Stimulated activated CD4-positive, alpha-beta T cell treated with anti-CD3 and anti-CD28 coated beads, Interleukin-4, amount 100 ng/mL, for 1 hour (primary cell): Measurements from ENCODE around the gene CNTNAP4.

ENCODE experiments used
- DNase-seq: peaks from one replicate; pipeline ENCODE4 v3.0.0-alpha.2; 2020

CNTNAP4 gene

DNA sequence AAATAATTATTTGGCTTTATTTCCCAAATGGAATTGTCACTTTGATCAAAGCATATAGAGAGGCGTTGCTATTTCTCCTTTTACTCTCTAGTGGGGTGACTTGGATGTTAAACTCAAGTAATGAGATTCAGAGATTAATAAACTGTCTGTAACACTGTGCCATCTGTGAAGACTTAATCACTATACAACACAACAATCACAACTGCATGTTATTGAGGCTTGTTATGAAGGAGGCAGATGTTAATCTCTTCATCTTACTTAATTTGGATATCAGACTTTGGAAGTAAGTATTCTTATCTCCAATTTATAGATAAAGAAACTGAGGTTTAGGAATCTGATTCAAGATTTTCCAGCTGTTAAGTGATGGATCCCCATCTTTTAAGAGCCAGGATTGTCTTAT lies 132.5 kb downstream of the CNTNAP4 start:
- no peak for DNase-seq

GRCh38 chr16:76421571-76421970 lies 144.4 kb downstream of the CNTNAP4 start:
- no peak for DNase-seq

DNA sequence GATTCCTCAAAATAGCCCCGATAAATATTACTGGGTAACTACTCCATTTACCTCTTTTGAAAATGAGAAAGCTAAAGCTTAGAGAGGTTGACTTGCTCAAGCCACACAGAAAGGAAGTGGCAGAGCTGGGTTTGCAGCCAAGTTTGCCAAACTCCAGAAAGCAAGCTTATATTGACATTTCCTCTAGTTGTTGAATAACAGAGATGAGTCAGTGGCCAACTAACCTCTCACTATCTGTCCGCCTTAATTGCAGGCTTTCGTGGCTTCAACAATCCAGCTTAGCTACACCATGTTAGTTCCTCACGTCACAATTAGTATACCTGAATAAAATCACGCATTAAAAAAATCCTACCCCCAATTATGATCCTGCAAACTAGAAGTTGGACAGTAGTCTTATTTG lies 151.7 kb downstream of the CNTNAP4 start:
- no peak for DNase-seq

DNA sequence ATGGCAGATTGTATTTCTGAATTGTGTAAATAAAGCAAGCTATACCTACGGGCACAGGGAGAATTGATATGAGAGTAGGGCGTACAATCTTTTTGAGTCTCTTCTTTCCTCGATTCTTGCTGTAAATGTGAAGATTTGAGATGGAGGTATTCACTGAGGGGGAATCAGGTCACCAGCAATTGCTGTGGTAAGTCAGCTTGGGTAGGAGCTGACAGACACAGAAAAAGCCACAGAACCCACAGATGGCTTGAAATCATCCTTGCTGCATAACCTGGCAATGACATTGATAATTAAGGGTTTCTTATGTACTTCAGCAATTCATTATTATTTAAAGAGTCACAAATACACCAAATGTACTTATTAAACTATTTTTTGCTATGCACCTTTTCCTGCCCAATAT lies 164.2 kb downstream of the CNTNAP4 start:
- no peak for DNase-seq

- DNase-seq = no peak
These were observed 164.7 kb downstream of the CNTNAP4 start for GRCh38 chr16:76441876-76442275.

DNA sequence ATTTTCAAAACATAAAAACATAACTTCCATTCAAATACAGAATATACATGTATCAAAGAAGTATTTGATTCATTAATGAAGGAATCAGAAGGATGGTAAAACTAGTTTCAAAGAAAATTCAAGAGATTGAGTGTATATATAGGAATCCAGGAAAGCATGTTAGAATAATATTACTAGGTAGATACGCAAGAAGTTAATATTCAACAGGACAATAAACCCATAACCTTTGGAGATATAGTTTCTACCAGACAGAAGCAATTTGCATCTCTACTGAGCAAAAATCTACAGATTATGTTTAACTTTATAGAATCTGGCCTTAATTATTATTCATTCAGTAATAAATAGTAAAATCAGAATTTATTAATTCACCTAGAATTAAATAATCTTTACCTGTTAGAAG lies 166.8 kb downstream of the CNTNAP4 start:
- DNase-seq = no peak

DNA sequence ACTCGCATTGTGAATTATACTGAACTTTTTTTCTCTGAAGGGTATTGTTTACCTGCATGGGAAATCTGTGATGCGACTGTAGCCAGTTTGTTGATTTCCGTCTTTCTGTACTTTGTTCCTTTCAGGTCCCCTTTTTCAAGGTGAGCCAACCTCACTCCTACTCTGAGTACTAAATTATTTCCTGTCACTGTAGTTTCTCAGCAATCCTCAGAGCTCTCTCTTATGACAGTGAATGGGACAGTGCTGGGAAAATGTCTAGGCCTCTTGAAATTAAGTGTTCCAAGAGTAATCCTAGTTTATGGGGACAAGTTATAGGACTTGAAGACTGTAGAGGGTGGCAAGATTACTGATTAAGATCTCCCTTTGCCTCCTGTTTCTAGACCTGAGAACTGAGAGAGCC lies 167.6 kb downstream of the CNTNAP4 start:
- no peak for DNase-seq

DNA sequence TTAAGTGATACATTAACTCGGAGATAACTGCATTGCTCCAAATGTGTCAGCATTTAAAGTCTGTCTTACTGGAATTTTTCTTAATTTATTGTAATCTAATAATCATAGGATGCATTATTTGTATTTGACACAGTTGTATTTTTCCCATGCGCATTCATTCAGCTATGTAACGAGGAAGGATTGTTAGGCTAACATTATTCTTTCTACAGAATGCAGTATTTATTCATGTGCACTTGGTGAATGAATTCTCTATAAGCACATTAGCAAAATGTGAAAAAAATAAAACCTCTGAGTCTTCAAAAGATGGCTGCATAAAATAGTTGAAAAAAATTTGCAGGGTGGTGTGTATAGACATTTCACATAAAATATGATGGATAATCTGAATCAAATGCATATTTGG lies 168.6 kb downstream of the CNTNAP4 start:
- DNase-seq = no peak

DNA sequence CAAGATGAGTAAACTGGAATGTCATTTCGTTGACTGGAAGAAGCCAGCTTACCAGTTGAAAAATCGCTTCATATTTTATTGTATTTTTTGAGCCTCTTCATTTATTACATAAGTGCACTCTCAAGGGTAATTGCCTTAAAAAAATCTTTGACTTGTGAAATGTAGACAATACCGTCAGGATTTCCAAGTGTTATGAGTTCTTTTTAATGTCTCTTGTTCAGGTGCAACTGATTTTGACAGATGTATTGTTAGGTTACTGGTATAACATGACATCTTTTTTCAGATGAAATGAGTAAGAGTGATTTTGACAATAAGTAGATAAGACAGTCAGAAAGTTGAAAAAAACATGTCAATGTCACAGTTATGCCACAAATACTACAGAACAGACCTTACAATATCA lies 169.1 kb downstream of the CNTNAP4 start:
- no peak for DNase-seq

GRCh38 chr16:76450890-76451289 lies 173.7 kb downstream of the CNTNAP4 start:
- no peak for DNase-seq

- DNase-seq = no peak
These were observed 178.1 kb downstream of the CNTNAP4 start for GRCh38 chr16:76455257-76455656.

DNA sequence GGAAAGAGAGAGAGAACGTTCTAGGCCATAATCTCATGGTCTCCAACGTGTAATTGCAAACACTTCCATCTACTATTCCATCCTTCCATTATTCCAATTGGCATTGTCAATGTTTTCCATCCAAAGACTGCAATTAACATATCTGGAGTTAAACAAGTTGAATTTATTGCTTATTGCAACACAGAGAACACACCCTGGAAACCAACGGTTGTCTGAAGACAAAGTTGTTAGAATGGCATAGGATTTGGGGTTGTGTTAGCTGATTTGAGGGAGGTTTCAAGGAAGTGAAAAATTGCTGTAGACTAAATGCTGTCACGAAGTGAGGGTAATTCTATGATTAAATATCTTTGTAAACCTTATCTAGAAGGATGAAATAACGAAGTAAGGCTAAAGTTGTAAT lies 178.8 kb downstream of the CNTNAP4 start:
- no peak for DNase-seq

DNA sequence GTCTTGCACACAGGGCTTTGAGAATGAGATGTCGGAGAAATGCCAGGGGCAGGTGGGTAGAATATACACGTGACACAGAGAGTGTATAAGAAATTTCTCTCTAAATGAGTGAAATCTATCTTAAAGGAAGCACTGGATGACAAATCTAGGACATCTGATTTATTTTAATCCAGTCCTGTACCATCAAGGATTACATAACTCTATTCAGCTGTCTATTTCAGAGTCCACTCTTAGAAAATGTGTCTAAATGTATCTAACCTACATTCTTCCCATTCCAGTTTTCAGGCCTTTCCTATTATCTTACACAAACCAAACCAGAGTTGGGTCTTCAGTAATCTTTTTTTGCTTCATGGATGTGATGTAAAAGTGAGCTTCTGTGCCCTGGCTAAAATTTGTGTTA lies 181.9 kb downstream of the CNTNAP4 start:
- no peak for DNase-seq

- DNase-seq = no peak
These were observed 184.6 kb downstream of the CNTNAP4 start for GRCh38 chr16:76461836-76462235.

GRCh38 chr16:76464955-76465620 lies 187.9 kb downstream of the CNTNAP4 start:
- DNase-seq = no peak

DNA sequence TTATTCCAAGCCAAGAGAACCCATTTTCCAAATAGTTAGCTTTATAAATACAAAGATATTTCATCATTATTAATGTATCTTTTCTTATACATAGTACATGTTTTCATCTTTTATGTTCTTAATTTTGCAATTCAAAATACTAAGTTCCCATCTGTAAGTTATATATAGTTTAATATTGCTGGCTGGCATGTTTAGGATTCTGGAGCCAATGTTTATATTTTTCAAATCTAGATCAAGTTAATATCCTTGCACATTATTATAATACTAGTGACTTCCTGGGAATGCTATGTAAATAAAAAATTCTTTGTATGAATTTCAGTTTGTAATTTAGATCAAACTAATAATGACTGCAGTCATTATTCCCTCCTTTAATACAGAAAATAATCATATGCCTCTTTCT lies 189.7 kb downstream of the CNTNAP4 start:
- DNase-seq = no peak

- DNase-seq = no peak
These were observed 196.8 kb downstream of the CNTNAP4 start for GRCh38 chr16:76474048-76474447.

DNA sequence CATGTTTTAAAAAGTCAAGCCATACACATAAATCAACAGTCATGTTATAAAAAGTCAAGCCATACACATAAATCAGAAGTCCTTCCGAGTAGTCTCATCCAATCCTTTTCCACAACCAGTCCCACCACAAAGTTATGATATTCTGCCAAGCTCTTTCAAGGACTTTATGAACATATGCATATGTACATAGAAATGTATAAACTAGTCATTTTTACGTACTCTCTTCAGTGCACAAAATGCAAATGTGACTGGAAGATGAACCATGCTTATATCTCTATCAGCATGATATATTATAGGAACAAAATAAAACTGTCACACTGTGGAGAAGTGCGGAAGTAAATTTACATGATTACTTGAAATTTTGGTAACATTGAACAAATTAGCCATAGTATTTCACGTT lies 200.9 kb downstream of the CNTNAP4 start:
- DNase-seq = no peak

DNA sequence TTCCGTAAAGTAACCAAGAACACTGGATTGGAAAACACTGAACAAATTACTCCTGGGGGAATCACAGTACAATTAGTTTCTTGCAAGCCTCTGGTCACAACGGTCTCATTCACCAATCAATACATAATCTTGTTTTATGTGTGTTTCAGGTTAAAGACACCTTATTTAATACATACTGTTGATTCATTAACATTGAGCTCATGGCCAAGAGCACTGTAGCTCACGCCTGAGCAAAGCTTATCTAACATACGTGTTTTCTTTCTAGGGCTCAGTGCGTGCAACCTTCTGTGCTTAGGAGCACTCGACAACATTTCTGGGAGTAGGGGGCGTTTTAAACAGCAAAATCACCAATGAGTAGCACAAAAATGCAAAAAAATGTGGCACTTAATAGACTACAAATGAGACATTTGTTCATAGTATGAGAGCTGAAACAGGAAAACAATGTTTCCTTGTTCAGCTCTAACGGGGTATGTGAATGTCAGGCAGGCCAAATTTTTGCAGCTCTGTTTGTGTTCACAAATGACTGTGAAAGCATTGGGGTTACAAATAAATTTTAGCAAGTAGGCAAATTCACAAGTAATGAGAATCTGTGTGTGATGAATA lies 206.2 kb downstream of the CNTNAP4 start:
- no peak for DNase-seq

DNA sequence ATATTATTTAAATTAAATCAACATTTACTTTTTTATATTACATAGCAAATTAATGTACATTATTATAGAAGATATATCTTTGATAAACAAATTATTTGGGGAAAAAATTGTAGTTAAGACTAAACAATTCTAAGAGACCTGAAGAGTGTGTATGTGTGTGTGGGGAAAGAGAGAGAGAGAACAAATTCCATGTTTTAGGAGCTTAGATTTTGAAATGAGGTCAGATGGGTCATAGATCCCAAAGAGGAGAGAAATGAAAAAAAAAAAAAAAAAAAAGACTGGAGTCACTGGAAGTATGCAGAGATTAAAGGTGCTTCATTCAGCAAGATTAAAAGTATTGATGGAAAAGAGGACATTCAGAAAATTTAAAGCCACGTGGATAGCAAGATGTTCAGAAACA lies 206.8 kb downstream of the CNTNAP4 start:
- no peak for DNase-seq

DNA sequence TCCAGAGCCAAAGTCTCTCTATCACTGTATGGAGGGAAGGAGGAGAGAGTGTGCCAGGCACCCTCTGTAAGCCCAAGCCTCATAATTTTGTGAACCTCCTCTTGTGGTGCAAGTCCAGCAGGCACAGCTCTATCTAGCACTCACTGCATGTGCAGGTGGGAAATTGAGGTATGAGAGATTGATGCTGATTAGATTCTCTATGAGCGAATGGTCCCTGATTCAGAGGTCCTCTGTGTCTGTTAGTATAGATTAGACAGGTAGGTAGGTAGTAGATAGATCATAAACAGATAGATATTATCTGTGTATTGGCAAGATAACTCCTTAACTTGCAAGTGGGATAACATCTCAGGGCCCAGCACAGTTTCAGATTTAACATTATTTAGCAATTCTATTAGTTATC lies 209.5 kb downstream of the CNTNAP4 start:
- DNase-seq = no peak

- DNase-seq = no peak
These were observed 210.3 kb downstream of the CNTNAP4 start for GRCh38 chr16:76487411-76488064.

DNA sequence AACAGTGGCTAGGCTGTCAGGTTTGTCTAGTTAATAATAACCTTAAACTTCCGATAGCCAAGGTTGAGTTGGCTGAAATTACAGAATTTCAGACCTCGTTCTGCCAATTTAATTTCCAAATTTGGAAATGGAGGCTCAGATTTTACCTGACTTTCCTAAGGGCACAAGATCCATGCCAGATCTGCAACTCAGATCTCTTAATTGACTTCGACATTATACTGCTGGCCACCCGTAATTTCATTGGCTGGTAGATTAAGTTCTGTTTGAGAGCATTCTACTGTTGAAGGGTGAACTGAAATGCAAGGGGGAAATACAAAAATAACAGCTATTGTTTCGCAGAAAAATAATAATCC lies 210.8 kb downstream of the CNTNAP4 start:
- no peak for DNase-seq

- no peak for DNase-seq
These were observed 212.9 kb downstream of the CNTNAP4 start for GRCh38 chr16:76490036-76490639.
